Trophoblast cell (in vitro differentiated cells and primary cell): ENCODE measurements around the gene XYLT2.

Experiments
- DNase-seq, 2 donors: peaks; one replicate each; pipeline ENCODE4 v3.0.0-alpha.2; 2016
- H2AFZ ChIP-seq: 2 replicates; pipeline ENCODE4 v1.6.1; 2013; ENCODE audit warnings: low read length, moderate library complexity, mild to moderate bottlenecking; ENCODE audit not compliant: insufficient read depth, poor library complexity
- H2AK5ac ChIP-seq: 2 replicates; pipeline ENCODE4 v1.6.1; 2013; ENCODE audit warnings: mild to moderate bottlenecking, low read length
- H2BK120ac ChIP-seq: 2 replicates; pipeline ENCODE4 v1.6.1; 2013; ENCODE audit warnings: low read length, mild to moderate bottlenecking, moderate library complexity; ENCODE audit not compliant: insufficient read depth, poor library complexity
- H2BK12ac ChIP-seq: 2 replicates; pipeline ENCODE4 v1.6.1; 2013; ENCODE audit warnings: mild to moderate bottlenecking, low read length, moderate library complexity
- H2BK5ac ChIP-seq: 2 replicates; pipeline ENCODE4 v1.6.1; 2013; ENCODE audit warnings: low read length, low read depth, moderate library complexity, mild to moderate bottlenecking; ENCODE audit not compliant: poor library complexity
- H3K14ac ChIP-seq: 2 replicates; pipeline ENCODE4 v1.6.1; 2013; ENCODE audit warnings: mild to moderate bottlenecking, low read length
- H3K18ac ChIP-seq: 2 replicates; pipeline ENCODE4 v1.6.1; 2013; ENCODE audit warnings: mild to moderate bottlenecking, low read length
- H3K23ac ChIP-seq: 2 replicates; pipeline ENCODE4 v1.6.1; 2013; ENCODE audit warnings: low read length
- H3K27ac ChIP-seq: 2 replicates; pipeline ENCODE4 v1.5.1; 2013; ENCODE audit warnings: low read depth, mild to moderate bottlenecking, inconsistent platforms, low read length, moderate library complexity
- H3K27me3 ChIP-seq: 2 replicates; pipeline ENCODE4 v1.6.1; 2013; ENCODE audit warnings: inconsistent platforms, mild to moderate bottlenecking, low read length, moderate library complexity; ENCODE audit not compliant: insufficient read depth
- H3K36me3 ChIP-seq, 2 experiments: 1 replicate in 1 of 2; 2 replicates in 1 of 2; pipeline ENCODE4 v1.6.1; 2013; ENCODE audit warnings: low read length in 2 of 2, mild to moderate bottlenecking in 2 of 2, moderate library complexity in 1 of 2; ENCODE audit not compliant: insufficient read depth in 2 of 2, control insufficient read depth in 1 of 2
- H3K4ac ChIP-seq: 2 replicates; pipeline ENCODE4 v1.6.1; 2013; ENCODE audit warnings: low read depth, mild to moderate bottlenecking, low read length, moderate library complexity
- H3K4me1 ChIP-seq, 2 experiments: 1 replicate in 1 of 2; 2 replicates in 1 of 2; pipeline ENCODE4 v1.6.1; 2013; ENCODE audit warnings: low read length in 2 of 2, mild to moderate bottlenecking in 2 of 2, moderate library complexity in 1 of 2; ENCODE audit not compliant: insufficient read depth in 2 of 2, control insufficient read depth in 1 of 2
- H3K4me2 ChIP-seq: 2 replicates; pipeline ENCODE4 v1.6.1; 2013; ENCODE audit warnings: inconsistent platforms, mild to moderate bottlenecking, low read length, moderate library complexity
- H3K4me3 ChIP-seq: 2 replicates; pipeline ENCODE4 v1.5.1; 2013; ENCODE audit warnings: mild to moderate bottlenecking, low read depth, low read length, inconsistent platforms
- H3K79me1 ChIP-seq: one replicate; pipeline ENCODE4 v1.6.1; 2013; ENCODE audit warnings: low read length
- H3K79me2 ChIP-seq: 2 replicates; pipeline ENCODE4 v1.6.1; 2013; ENCODE audit warnings: low read length, mild to moderate bottlenecking; ENCODE audit not compliant: control insufficient read depth, insufficient read depth, poor library complexity
- H3K9ac ChIP-seq: 2 replicates; pipeline ENCODE4 v1.6.1; 2013; ENCODE audit warnings: mild to moderate bottlenecking, low read length
- H3K9me3 ChIP-seq: 2 replicates; pipeline ENCODE4 v1.6.1; 2013; ENCODE audit warnings: low read depth, mild to moderate bottlenecking, control low read depth, inconsistent platforms, low read length; ENCODE audit not compliant: insufficient read depth
- H4K12ac ChIP-seq: 2 replicates; pipeline ENCODE4 v1.6.1; 2013; ENCODE audit warnings: low read depth, mild to moderate bottlenecking, low read length, moderate library complexity
- H4K8ac ChIP-seq: 2 replicates; pipeline ENCODE4 v1.6.1; 2013; ENCODE audit warnings: low read depth, mild to moderate bottlenecking, low read length, moderate library complexity
- H4K91ac ChIP-seq: one replicate; pipeline ENCODE4 v1.6.1; 2013; ENCODE audit warnings: low read depth, mild to moderate bottlenecking, low read length, moderate library complexity
- WGBS: extraction: QIAGEN DNeasy Blood & Tissue Kit; methylation state at CpG from one replicate; pipeline ENCODE4 v1.1.7; 2013; ENCODE audit warnings: missing lambda C conversion rate; ENCODE audit not compliant: insufficient read length, insufficient coverage; ENCODE audit errors: extremely low coverage; 5-methylcytosine and 5-hydroxymethylcytosine counted together

The XYLT2 gene

GRCh38 chr17:50326831-50327364 lies 19.0 kb upstream of the XYLT2 start:
- Histone ChIP-seq H3K9me3 (peaks cover 3% of the 10 kb centered on the region), H3K4me2 (no peak overlapping the region), H3K4me1 (no peaks in the 10 kb centered on the region), H2AFZ (no peak overlapping the region), H3K27ac (no peak overlapping the region), H3K9ac (no peak overlapping the region), H2BK5ac (no peak overlapping the region), H3K18ac (no peak overlapping the region), H3K14ac (no peak overlapping the region), H4K12ac (no peak overlapping the region), H4K91ac (no peak overlapping the region), H3K79me2 (no peaks in the 10 kb centered on the region), H3K4ac (no peak overlapping the region), H3K36me3 (no peaks in the 10 kb centered on the region), H2AK5ac (no peak overlapping the region), H3K27me3 (no peaks in the 10 kb centered on the region), H3K79me1 (no peaks in the 10 kb centered on the region), H2BK120ac (no peak overlapping the region), H3K4me3 (no peak overlapping the region), H4K8ac (no peak overlapping the region), H2BK12ac (no peak overlapping the region), H3K23ac (no peak overlapping the region)
- no peak for DNase-seq
- WGBS, result no CpG with 5 or more reads among the region's 9 CpGs

- no peak overlapping the region for H3K27ac ChIP-seq
- peak overlapping the region; percentile 29 for H3K4me3 ChIP-seq
- no peak overlapping the region for H3K4me2 ChIP-seq
- no peak overlapping the region for H2AK5ac ChIP-seq
- no peaks in the 10 kb centered on the region for H3K79me1 ChIP-seq
- no peak overlapping the region for H2BK5ac ChIP-seq
- no peak overlapping the region for H2BK12ac ChIP-seq
- H3K79me2 ChIP-seq, result no peaks in the 10 kb centered on the region
- no peaks in the 10 kb centered on the region for H3K27me3 ChIP-seq
- H3K9ac ChIP-seq, result no peak overlapping the region
- no peak overlapping the region for H2AFZ ChIP-seq
- no peak overlapping the region for H3K14ac ChIP-seq
- no peaks in the 10 kb centered on the region for H3K4me1 ChIP-seq
- no peak overlapping the region for H2BK120ac ChIP-seq
- H3K4ac ChIP-seq, result no peak overlapping the region
- DNase-seq, result peak; percentile 14 to 35
- no peak overlapping the region for H4K91ac ChIP-seq
- no peak overlapping the region for H4K12ac ChIP-seq
- H4K8ac ChIP-seq, result no peak overlapping the region
- no CpG with 5 or more reads among the region's 21 CpGs for WGBS
- no peak overlapping the region for H3K18ac ChIP-seq
- no peak overlapping the region for H3K23ac ChIP-seq
- peaks cover 3% of the 10 kb centered on the region for H3K9me3 ChIP-seq
- no peaks in the 10 kb centered on the region for H3K36me3 ChIP-seq
Observed at GRCh38 chr17:50328363-50329325, 17.3 kb upstream of the XYLT2 start.

- DNase-seq, result no peak
- Histone ChIP-seq H2BK120ac (no peak overlapping the region), H3K79me1 (no peaks in the 10 kb centered on the region), H3K23ac (no peak overlapping the region), H4K91ac (no peak overlapping the region), H3K27me3 (no peaks in the 10 kb centered on the region), H4K8ac (no peak overlapping the region), H3K27ac (no peak overlapping the region), H3K18ac (no peak overlapping the region), H3K36me3 (no peaks in the 10 kb centered on the region), H3K14ac (no peak overlapping the region), H2AFZ (no peak overlapping the region), H3K79me2 (no peaks in the 10 kb centered on the region), H3K4me1 (no peaks in the 10 kb centered on the region), H2BK5ac (no peak overlapping the region), H2BK12ac (no peak overlapping the region), H3K4me3 (no peak overlapping the region), H4K12ac (no peak overlapping the region), H2AK5ac (no peak overlapping the region), H3K9ac (no peak overlapping the region), H3K4ac (no peak overlapping the region), H3K9me3 (peaks cover 3% of the 10 kb centered on the region), H3K4me2 (no peak overlapping the region)
- WGBS, result no CpG with 5 or more reads among the region's 3 CpGs
Observed at GRCh38 chr17:50329716-50330115, 16.2 kb upstream of the XYLT2 start.

GRCh38 chr17:50330151-50330775 lies 15.7 kb upstream of the XYLT2 start:
- Histone ChIP-seq H3K36me3 (no peaks in the 10 kb centered on the region), H3K4me2 (no peak overlapping the region), H3K18ac (no peak overlapping the region), H4K8ac (no peak overlapping the region), H2BK5ac (no peak overlapping the region), H3K9ac (no peak overlapping the region), H3K14ac (no peak overlapping the region), H2BK120ac (no peak overlapping the region), H2AFZ (no peak overlapping the region), H3K79me1 (no peaks in the 10 kb centered on the region), H3K27me3 (no peaks in the 10 kb centered on the region), H2BK12ac (no peak overlapping the region), H3K23ac (no peak overlapping the region), H3K4ac (no peak overlapping the region), H4K12ac (no peak overlapping the region), H3K4me1 (no peaks in the 10 kb centered on the region), H2AK5ac (no peak overlapping the region), H4K91ac (no peak overlapping the region), H3K79me2 (no peaks in the 10 kb centered on the region), H3K4me3 (no peak overlapping the region), H3K27ac (no peak overlapping the region), H3K9me3 (peaks cover 3% of the 10 kb centered on the region)
- WGBS, result no CpG with 5 or more reads among the region's 11 CpGs
- no peak for DNase-seq
